H9 (cell line): ENCODE results near the gene UTS2B. TPM values are rescaled to one million over a fixed set of nuclear protein-coding genes. Genes with fewer than 3 reads are reported as not detected.

Experiments
- DNase-seq: peaks from one replicate; pipeline ENCODE4 v3.0.0-alpha.2; 2017
- H2AFZ ChIP-seq: one replicate; pipeline ENCODE4 v1.6.1; 2013; ENCODE audit warnings: mild to moderate bottlenecking, low read length, control low read depth, moderate library complexity
- H2AK5ac ChIP-seq: 2 replicates; pipeline ENCODE4 v1.6.1; 2013; ENCODE audit warnings: low read length, control low read depth, mixed read lengths; ENCODE audit not compliant: insufficient read length
- H2BK120ac ChIP-seq: one replicate; pipeline ENCODE4 v1.6.1; 2013; ENCODE audit warnings: low read depth, mild to moderate bottlenecking, low read length, control low read depth, inconsistent platforms; ENCODE audit not compliant: poor library complexity, severe bottlenecking
- H2BK12ac ChIP-seq: 2 replicates; pipeline ENCODE4 v1.6.1; 2013; ENCODE audit warnings: low read length, control low read depth, mixed read lengths, low read depth; ENCODE audit not compliant: insufficient read length
- H2BK15ac ChIP-seq: 2 replicates; pipeline ENCODE4 v1.6.1; 2013; ENCODE audit warnings: low read depth, low read length, control low read depth
- H2BK20ac ChIP-seq: one replicate; pipeline ENCODE4 v1.6.1; 2013; ENCODE audit warnings: low read depth, mild to moderate bottlenecking, low read length, control low read depth, inconsistent platforms; ENCODE audit not compliant: poor library complexity, severe bottlenecking
- H2BK5ac ChIP-seq: 2 replicates; pipeline ENCODE4 v1.6.1; 2013; ENCODE audit warnings: low read length, control low read depth, mixed read lengths; ENCODE audit not compliant: insufficient read length
- H3K14ac ChIP-seq: 2 replicates; pipeline ENCODE4 v1.6.1; 2013; ENCODE audit warnings: low read length, control low read depth; ENCODE audit not compliant: insufficient read depth
- H3K18ac ChIP-seq: 2 replicates; pipeline ENCODE4 v1.6.1; 2013; ENCODE audit warnings: low read depth, mild to moderate bottlenecking, mixed read lengths, low read length, control low read depth; ENCODE audit not compliant: insufficient read length
- H3K23ac ChIP-seq: 2 replicates; pipeline ENCODE4 v1.6.1; 2013; ENCODE audit warnings: low read length, control low read depth, mixed read lengths, low read depth; ENCODE audit not compliant: insufficient read length
- H3K23me2 ChIP-seq: 2 replicates; pipeline ENCODE4 v1.6.1; 2013; ENCODE audit warnings: low read depth, mild to moderate bottlenecking, mixed read lengths, low read length, control low read depth; ENCODE audit not compliant: insufficient read length, poor library complexity, severe bottlenecking
- H3K27ac ChIP-seq: 2 replicates; pipeline ENCODE4 v1.5.1; 2013; ENCODE audit warnings: low read length, control low read depth, mixed read lengths, low read depth; ENCODE audit not compliant: insufficient read length
- H3K27me3 ChIP-seq: 2 replicates; pipeline ENCODE4 v1.6.1; 2013; ENCODE audit warnings: low read length, control low read depth, inconsistent platforms; ENCODE audit not compliant: insufficient read depth
- H3K4ac ChIP-seq: 2 replicates; pipeline ENCODE4 v1.6.1; 2013; ENCODE audit warnings: low read depth, mild to moderate bottlenecking, control low read depth, inconsistent platforms, low read length, moderate library complexity
- H3K4me1 ChIP-seq: 2 replicates; pipeline ENCODE4 v1.6.1; 2013; ENCODE audit warnings: low read length, control low read depth, inconsistent platforms; ENCODE audit not compliant: insufficient read depth
- H3K4me2 ChIP-seq: 2 replicates; pipeline ENCODE4 v1.6.1; 2013; ENCODE audit warnings: low read length, control low read depth, mixed read lengths; ENCODE audit not compliant: insufficient read length, insufficient read depth
- H3K56ac ChIP-seq: 2 replicates; pipeline ENCODE4 v1.6.1; 2013; ENCODE audit warnings: low read depth, mild to moderate bottlenecking, mixed read lengths, low read length, control low read depth; ENCODE audit not compliant: insufficient read length
- H3K79me1 ChIP-seq: 2 replicates; pipeline ENCODE4 v1.6.1; 2013; ENCODE audit warnings: low read depth, mild to moderate bottlenecking, moderate library complexity, low read length, control low read depth, inconsistent platforms; ENCODE audit not compliant: insufficient read depth, poor library complexity, severe bottlenecking
- H3K79me2 ChIP-seq: 2 replicates; pipeline ENCODE4 v1.6.1; 2013; ENCODE audit warnings: low read length, control low read depth, inconsistent platforms; ENCODE audit not compliant: insufficient read depth
- H3K9ac ChIP-seq: 2 replicates; pipeline ENCODE4 v1.6.1; 2013; ENCODE audit warnings: low read length, control low read depth, mixed read lengths; ENCODE audit not compliant: insufficient read length; ENCODE audit errors: extremely low read depth
- H3K9me3 ChIP-seq: one replicate; pipeline ENCODE4 v1.6.1; 2013; ENCODE audit warnings: low read depth, low read length, inconsistent platforms; ENCODE audit not compliant: control insufficient read depth
- H3T11ph ChIP-seq: one replicate; pipeline ENCODE4 v1.6.1; 2013; ENCODE audit warnings: mild to moderate bottlenecking, low read length, control low read depth, inconsistent platforms
- H4K20me1 ChIP-seq: one replicate; pipeline ENCODE4 v1.6.1; 2013; ENCODE audit not compliant: control insufficient read depth, insufficient read length, insufficient read depth
- H4K5ac ChIP-seq: 2 replicates; pipeline ENCODE4 v1.6.1; 2013; ENCODE audit warnings: low read depth, mild to moderate bottlenecking, mixed read lengths, low read length, control low read depth; ENCODE audit not compliant: insufficient read length
- H4K8ac ChIP-seq: replicated peaks from 2 replicates; pipeline ENCODE4 v1.6.1; 2013; ENCODE audit warnings: low read length, control low read depth, mixed read lengths, low read depth; ENCODE audit not compliant: insufficient read length
- H4K91ac ChIP-seq: 2 replicates; pipeline ENCODE4 v1.6.1; 2013; ENCODE audit warnings: low read depth, mild to moderate bottlenecking, moderate library complexity, mixed read lengths, low read length, control low read depth; ENCODE audit not compliant: insufficient read length
- H3K27ac Mint-ChIP-seq, 3 experiments: 2 replicates in 2 of 3; 3 replicates in 1 of 3; pipeline ENCODE4 v1.8.0; 2020 to 2021; ENCODE audit warnings: mixed read lengths in 3 of 3, mild to moderate bottlenecking in 1 of 3, moderate library complexity in 1 of 3
- H3K27me3 Mint-ChIP-seq: 2 replicates; pipeline ENCODE4 v1.8.0; 2021; ENCODE audit warnings: low read depth, mild to moderate bottlenecking, moderate library complexity, mixed read lengths
- H3K36me3 Mint-ChIP-seq, 3 experiments: 2 replicates in 2 of 3; 3 replicates in 1 of 3; pipeline ENCODE4 v1.8.0; 2020 to 2021; ENCODE audit warnings: low read depth in 3 of 3, mixed read lengths in 3 of 3; ENCODE audit not compliant: insufficient read depth in 1 of 3
- H3K4me1 Mint-ChIP-seq, 2 experiments: 2 replicates each; pipeline ENCODE4 v1.8.0; 2020; ENCODE audit warnings: mixed read lengths in 2 of 2
- H3K4me3 Mint-ChIP-seq, 2 experiments: 2 replicates in 1 of 2; 3 replicates in 1 of 2; pipeline ENCODE4 v1.8.0; 2020 to 2021; ENCODE audit warnings: mild to moderate bottlenecking in 2 of 2, mixed read lengths in 2 of 2, moderate library complexity in 1 of 2
- H3K9me3 Mint-ChIP-seq, 2 experiments: 2 replicates in 1 of 2; 3 replicates in 1 of 2; pipeline ENCODE4 v1.8.0; 2020; ENCODE audit warnings: mild to moderate bottlenecking in 2 of 2, mixed read lengths in 2 of 2, moderate library complexity in 1 of 2
- WGBS: extraction: QIAGEN DNeasy Blood & Tissue Kit; methylation state at CpG from one replicate; pipeline ENCODE4 v1.1.7; 2013; ENCODE audit warnings: missing lambda C conversion rate, low lambda C conversion rate, mixed read lengths; ENCODE audit not compliant: insufficient read length; ENCODE audit errors: extremely low coverage; 5-methylcytosine and 5-hydroxymethylcytosine counted together
- total RNA-seq: library from RNA; stranded (reverse); gene quantifications from 2 replicates; pipeline ENCODE4 v1.2.1, GENCODE V29; 2021
- TF ChIP-seq, protein P1 (sequence below): fragments of 200-600 bp; sonication (generic); conservative IDR thresholded peaks from 3 replicates; pipeline ENCODE4 v1.8.0; 2021; ENCODE audit warnings: antibody characterized with exemption, mild to moderate bottlenecking

The UTS2B gene
- total RNA-seq, 1 experiment from 2014 or later, result 0.09 TPM

DNA sequence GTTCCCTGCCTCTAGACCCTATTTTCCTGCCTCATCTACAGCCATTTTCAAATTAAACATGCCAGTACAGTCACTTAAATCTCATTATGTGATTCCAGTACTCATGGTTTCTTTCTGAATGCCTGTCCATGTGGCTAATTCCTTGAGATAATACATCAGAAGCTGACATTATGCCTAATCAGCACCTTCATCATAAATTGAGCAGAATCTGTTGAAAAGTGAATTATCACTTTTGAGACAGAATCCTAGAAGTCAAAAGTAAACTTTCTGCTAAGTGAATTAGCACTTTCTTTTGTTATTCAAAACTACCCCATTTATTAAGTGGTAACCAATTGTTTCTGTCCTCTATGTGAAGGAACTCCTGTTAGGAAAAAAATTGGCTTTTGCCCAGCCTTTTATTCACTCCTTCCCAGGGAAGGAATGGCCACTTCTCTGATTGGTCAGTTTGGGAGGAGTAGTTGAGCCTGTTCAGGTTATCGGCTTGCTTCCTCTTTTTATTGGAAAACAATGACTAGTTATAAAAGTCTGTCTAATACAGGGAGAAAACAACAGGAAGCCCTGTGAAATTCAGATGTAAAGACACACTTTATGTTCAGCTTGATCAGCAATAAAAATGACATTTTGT, 90.8 kb downstream of the UTS2B start:
- no peaks in the 10 kb centered on the region for H3K79me1 ChIP-seq
- no peaks in the 10 kb centered on the region for H3K79me2 ChIP-seq
- H3K9me3 Mint-ChIP-seq, result no peaks in the 10 kb centered on the region
- no peak overlapping the region for H3K9ac ChIP-seq
- H3T11ph ChIP-seq, result no peak overlapping the region
- peaks cover 50 to 53% of the 10 kb centered on the region in 2 experiments for H3K4me1 Mint-ChIP-seq
- no peak overlapping the region for H4K91ac ChIP-seq
- H3K14ac ChIP-seq, result no peak overlapping the region
- H3K4me1 ChIP-seq, result no peaks in the 10 kb centered on the region; the same call in 1 of the 2 replicates
- no CpG with 5 or more reads among the region's 1 CpG for WGBS
- H3K23ac ChIP-seq, result no peak overlapping the region
- no peak overlapping the region for H2BK12ac ChIP-seq
- no peak overlapping the region for H3K27ac ChIP-seq
- no peak overlapping the region for H4K8ac ChIP-seq
- H3K9me3 ChIP-seq, result no peaks in the 10 kb centered on the region
- no peak overlapping the region for H3K4me3 Mint-ChIP-seq
- no peaks in the 10 kb centered on the region for H3K27me3 ChIP-seq
- no peaks in the 10 kb centered on the region for H3K27me3 Mint-ChIP-seq
- no peak overlapping the region for H2BK5ac ChIP-seq
- no peak overlapping the region for H3K56ac ChIP-seq
- H2BK15ac ChIP-seq, result no peak overlapping the region
- H2AFZ ChIP-seq, result no peak overlapping the region
- no peaks in the 10 kb centered on the region for H3K23me2 ChIP-seq
- H3K27ac Mint-ChIP-seq, result peak overlapping the region in 2 of 3 experiments; percentile 14 to 79; a peak in 1 of 7 replicates
- TF ChIP-seq, protein P1, sequence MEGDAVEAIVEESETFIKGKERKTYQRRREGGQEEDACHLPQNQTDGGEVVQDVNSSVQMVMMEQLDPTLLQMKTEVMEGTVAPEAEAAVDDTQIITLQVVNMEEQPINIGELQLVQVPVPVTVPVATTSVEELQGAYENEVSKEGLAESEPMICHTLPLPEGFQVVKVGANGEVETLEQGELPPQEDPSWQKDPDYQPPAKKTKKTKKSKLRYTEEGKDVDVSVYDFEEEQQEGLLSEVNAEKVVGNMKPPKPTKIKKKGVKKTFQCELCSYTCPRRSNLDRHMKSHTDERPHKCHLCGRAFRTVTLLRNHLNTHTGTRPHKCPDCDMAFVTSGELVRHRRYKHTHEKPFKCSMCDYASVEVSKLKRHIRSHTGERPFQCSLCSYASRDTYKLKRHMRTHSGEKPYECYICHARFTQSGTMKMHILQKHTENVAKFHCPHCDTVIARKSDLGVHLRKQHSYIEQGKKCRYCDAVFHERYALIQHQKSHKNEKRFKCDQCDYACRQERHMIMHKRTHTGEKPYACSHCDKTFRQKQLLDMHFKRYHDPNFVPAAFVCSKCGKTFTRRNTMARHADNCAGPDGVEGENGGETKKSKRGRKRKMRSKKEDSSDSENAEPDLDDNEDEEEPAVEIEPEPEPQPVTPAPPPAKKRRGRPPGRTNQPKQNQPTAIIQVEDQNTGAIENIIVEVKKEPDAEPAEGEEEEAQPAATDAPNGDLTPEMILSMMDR, result no peak
- H4K20me1 ChIP-seq, result no peaks in the 10 kb centered on the region
- no peak overlapping the region for H2BK120ac ChIP-seq
- H2BK20ac ChIP-seq, result no peak overlapping the region
- DNase-seq, result no peak
- no peak overlapping the region for H3K4ac ChIP-seq
- H2AK5ac ChIP-seq, result no peak overlapping the region
- no peak overlapping the region for H3K18ac ChIP-seq
- H3K36me3 Mint-ChIP-seq, result no peaks in the 10 kb centered on the region
- no peak overlapping the region for H4K5ac ChIP-seq
- H3K4me2 ChIP-seq, result no peak overlapping the region
